HTR-8/SVneo (cell line): ENCODE measurements around the gene UGT8.

Source experiments
- DNase-seq: peaks from one replicate; pipeline ENCODE4 v3.0.0; 2011; ENCODE audit warnings: low spot score, mixed read lengths; ENCODE audit not compliant: insufficient read length
- FAIRE-seq: peaks from 2 replicates; lab custom pipeline; 2011; peaks lifted over from hg19 to GRCh38; lab: Jason Lieb, UNC

Gene UGT8

DNA sequence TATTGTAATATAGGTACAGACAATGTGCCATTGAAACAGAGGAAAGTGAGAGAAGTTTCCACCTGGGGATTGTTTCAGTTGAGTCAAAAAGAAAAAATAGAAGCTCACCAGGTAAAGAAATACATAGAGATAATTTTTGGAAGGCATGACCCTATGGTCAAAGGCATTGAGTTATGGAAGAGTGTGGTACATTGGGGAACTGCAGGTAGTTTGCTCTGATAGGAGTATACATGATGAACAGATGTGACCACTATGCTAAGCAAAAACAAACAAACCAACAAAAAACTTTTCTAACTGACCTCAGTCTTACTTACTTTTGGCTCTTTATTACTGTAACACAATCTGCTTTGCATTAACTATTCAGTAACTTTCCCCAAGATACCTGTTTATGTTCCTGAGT, 85.9 kb downstream of the UGT8 start:
- FAIRE-seq = no peak
- no peak for DNase-seq

DNA sequence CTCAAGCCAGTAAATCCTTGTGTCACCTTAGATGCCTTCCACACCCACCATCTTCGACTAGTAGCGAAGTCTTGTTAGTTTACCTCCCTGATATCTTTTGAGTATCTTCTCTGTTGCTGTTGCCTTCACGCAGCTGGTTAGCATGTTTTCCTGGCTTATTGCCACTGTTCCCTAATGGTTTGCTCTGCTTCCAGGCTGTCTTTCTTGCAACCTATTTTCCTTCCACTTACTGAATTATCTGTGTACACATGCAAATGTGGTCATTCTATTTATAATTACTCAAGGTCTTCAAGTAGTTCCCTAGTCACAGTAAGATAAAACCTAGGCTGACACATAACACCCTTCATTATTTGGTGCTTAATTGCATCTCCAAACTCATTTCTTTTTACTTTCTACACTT, 89.5 kb downstream of the UGT8 start:
- FAIRE-seq = no peak
- no peak for DNase-seq

DNA sequence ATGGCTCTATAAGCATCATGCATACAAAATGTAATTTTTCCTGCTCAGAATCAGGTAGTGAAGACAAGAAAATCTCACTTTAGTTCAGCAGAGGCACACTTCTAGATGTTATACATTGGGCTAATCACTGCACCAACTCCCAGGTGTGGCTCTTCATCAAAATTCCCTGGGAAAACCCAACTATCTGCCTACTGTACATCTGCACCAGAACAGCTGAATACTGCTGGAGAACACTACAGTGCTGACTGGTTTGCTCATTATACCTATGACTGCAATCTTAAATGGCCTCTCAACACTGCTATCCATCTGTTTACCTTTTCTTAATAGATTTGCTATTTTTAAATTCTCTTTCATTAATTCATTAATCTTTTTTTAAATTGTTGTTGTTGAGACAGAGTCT, 92.0 kb downstream of the UGT8 start:
- FAIRE-seq = no peak
- no peak for DNase-seq

DNA sequence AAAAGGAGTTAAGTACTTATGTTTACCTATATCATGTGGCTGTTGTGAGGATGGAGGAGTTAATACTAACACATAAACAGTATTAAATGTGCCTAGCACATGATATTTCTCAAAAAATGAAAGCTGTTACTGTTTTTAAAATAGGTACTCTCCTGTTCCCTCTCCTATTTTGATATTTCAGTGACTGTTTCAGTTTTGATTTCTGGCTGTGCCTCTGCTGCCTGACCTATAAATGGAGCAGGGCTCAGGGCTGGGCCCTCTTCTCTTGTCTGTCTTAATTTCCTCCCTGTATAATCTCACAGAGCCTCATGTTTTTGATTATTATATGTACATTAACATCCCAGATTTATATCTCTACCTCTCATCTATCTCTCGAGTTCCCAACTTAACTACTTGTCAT, 93.3 kb downstream of the UGT8 start:
- FAIRE-seq = no peak
- DNase-seq = no peak

DNA sequence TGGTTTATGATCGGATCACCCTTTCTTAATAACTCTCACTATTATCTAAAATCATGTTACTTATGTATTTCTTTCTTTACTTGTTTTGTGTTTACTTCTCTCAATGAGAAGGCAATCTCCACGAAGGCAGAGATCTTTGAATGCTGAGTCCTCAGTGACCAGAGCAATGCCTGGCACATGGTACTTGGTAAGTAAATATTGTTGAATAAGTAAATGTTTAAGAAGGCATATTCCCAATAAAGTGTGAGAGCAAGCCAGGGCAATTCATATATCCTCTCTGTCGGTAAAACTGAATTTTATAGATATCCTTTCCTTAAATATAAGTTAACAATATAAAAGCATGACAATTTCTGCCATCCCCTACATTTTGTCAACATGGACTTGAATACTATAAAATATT, 94.4 kb downstream of the UGT8 start:
- DNase-seq (no peak), FAIRE-seq (no peak)

DNA sequence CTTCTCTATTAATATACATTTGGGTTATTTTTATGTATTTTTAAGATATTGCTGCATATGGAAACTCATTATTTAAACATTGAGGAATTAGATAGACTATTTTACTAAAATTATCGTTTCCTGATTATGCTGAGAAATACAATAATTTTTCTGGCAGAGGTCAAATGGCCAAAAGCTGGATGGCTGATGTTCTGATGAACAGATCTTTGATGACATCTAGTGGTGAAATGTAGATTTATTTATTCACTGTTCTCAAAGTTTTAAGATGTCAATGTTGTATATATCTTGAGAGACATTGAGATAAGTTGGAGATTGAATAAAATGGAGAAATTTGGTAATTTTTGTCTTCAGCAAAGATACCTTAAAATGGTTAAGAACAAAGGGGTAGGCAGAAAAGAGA, 96.2 kb downstream of the UGT8 start:
- FAIRE-seq (no peak), DNase-seq (peak; percentile 6)

DNA sequence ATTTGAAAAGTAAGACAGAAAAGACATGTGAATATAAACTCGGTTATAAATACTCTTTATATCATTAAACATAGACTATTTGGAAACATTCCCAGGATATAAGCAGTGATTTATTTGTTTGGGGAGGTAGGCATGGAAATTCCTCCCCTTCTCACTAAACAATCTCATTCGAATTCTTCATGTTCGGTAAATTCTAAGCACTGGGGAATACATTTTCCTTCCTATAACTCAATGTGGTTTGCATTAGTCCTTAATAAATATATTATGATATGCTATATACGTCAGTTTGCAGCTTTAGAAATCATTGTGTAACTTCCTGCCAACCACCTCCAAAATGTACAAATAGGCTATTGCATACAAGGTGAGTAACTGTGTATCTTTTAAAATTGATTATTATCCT, 99.6 kb downstream of the UGT8 start:
- FAIRE-seq (no peak), DNase-seq (no peak)

DNA sequence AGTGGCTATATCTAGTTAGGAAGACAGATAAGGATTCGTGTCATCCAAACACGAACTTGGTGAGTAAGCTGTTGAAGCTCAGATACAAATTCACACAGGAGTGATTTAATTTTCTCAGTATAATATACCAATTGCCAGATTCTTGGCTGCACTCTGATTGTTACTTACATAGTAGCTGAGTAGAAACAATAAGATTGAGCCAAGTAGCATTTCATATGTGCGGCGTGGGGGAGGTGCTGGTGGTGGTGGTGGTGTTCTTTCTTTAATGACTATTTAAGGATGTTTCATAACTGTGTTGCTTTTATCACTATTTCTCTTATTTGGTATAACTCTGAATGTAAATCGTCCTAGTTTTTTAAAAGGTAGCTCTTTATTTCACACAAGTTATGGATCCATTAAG, 102.9 kb downstream of the UGT8 start:
- FAIRE-seq = no peak
- no peak for DNase-seq

DNA sequence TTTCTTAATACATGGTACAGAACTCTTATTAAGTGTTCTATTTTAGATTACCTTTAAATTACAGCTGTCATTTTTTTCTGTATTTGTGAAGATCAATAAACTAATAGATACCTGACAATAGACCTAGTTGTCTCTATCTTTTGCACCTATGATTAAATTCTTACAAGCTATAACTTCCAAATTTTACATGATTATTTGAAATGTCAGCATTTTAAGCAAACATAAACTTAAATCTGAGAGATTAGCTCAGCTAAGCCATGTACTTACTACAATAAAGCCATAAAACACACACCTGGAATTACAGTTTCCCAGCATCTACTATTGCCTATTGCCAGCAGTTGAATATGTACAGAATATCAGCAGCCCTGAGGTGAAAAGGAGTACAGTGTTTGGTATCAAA, 118.8 kb downstream of the UGT8 start:
- no peak for FAIRE-seq

DNA sequence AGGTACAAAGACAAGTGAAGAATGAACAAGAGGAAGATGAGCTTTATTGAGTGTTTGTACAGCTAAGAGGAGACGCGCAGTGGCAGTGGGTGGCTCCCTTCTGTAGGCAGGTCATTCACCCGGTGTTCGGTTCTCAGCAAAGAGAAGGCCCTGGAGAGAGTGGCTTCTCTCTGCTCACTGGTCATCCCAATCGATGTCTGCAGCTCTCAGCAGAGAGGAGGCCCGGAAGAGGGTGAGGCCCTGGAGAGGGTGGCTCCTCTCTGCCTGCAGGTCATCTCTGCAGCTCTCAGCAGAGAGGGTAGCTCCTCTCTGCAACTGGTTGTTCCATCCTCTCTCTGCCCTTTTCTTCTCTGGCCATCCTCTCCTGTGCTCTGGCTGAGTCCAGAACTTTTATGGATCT, 126.5 kb downstream of the UGT8 start:
- no peak for DNase-seq
- no peak for FAIRE-seq

More for the DNA sequence above, 118.8 kb downstream of the UGT8 start:
- no peak for DNase-seq

DNA sequence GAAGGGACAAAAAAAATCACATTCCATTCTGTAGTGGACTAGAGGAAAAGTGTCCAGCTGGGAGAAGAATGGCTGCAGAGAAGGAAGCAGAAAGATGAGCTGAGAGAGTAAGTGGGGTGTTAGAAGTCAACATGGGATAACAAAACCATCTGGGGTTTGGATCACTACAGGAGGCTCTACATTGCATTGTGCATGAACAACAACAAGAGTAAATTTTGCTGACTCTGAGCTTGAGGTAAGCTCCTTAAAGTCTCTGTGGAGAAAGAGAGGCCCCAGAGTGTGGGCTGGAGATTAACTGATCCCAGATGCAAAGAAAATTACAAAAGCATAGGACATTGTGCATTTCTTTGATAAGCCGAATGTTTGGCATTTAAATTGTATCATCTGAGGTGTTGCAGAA, 128.9 kb downstream of the UGT8 start:
- no peak for FAIRE-seq
- no peak for DNase-seq
